Suppressor macrophage (primary cell): ENCODE measurements around the gene REPS2.
"Not testable (repeated sequence)": the region's sequence is repeated elsewhere in the genome, so short reads cannot be mapped to it uniquely, and the experiment has no call there.

Source experiments
- DNase-seq, 4 experiments: peaks; one replicate each; pipeline ENCODE4 v3.0.0-alpha.2; 2020 to 2022
- total RNA-seq, 17 experiments: gene quantifications; one replicate each; lab custom pipeline; 2026; ENCODE audit warnings: mixed read lengths in 6 of 17, inconsistent platforms in 3 of 17; lab: John Stamatoyannopoulos, UW

The REPS2 gene
- 3.1 to 22.8 (median 15.5) reads per million in 17 experiments for total RNA-seq

DNA sequence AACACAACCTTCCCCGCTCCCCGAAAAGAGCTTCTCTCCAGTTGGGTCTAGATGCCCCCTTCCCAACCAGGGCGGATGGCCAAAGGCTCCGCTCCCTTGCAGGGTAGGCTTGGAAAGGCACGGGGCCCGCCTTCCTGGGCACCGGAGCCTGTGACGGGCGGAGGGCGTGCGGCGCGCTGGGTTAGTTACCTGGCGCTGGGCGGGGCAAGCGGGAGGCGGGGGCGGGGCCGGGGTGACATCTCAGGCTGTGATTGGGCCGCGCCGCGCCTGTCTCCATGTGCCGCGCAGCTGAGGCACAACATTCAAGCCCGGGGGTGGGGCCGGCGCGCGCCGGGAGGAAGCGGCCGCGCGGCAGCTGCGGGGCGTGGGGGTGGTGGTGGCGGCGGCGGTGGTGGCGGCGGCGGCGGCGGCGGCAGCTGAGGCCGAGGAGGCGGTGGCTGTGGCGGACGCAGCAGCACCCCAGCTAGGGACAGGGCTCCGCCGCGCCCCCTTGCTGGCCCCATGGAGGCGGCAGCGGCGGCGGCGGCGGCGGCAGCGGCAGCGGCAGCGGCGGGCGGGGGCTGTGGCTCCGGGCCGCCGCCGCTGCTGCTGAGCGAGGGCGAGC, at the start of gene REPS2:
Gene REPS2, plus strand, starts transcription at position 298 of the 604 bp plus-strand sequence. Its CDS starts 204 bp downstream, at position 502.
- peak; percentile 76 to 90 (median 82) for DNase-seq

DNA sequence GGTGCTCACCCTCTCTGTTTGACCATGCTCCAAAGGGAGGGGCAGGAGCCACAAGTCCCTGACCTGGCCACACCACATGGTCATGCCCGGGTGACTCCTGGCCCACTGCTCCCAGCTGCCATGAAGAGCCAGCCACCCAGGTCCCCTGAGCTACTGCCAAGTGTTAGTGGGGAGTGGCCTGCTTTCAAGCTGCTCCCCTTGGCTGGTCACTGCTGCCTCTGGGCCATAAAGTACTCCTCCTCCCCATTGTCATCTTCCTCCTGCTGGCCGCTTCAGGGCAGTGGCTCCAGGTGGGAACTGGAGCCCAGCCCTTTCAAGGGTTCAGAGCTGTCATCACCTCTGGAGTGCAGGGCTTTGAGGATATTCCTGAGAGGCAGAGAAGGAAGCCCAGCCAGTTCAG, 49.0 kb upstream of the REPS2 start:
- no peak for DNase-seq

DNA sequence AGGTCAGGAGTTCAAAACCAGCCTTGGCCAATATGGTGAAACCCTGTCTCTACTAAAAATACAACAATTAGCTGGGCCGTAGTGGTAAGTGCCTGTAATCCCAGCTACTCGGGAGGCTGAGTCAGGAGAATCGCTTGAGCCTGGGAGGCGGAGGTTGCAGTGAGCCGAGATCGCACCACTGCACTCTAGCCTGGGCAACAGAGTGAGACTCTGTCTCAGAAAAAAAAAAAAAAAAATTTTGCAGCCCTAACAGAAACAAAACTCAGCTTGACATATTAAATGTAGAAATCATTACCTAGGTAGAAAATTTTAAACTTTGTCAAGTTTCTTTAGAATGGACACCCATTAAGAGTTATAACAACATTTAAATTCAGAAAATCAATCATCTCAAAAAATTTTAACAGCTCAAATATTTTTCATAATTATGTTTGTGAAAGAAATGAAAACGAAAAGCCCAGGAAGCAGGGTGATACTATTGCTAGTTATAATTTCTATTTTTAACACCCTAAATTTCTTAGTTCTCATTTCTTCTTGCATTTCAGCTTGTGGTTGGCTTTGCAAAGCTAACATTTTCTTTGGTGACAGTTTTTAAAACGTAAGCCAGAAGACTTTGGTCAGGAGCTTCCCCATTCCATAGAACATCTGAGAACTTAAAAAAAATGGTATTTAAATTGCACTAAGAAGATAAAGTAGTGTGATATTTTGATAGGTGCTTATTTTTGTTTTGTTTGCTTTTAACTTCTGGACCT, 43.0 kb upstream of the REPS2 start:
- peak; percentile 30 to 75 (median 54) for DNase-seq

DNA sequence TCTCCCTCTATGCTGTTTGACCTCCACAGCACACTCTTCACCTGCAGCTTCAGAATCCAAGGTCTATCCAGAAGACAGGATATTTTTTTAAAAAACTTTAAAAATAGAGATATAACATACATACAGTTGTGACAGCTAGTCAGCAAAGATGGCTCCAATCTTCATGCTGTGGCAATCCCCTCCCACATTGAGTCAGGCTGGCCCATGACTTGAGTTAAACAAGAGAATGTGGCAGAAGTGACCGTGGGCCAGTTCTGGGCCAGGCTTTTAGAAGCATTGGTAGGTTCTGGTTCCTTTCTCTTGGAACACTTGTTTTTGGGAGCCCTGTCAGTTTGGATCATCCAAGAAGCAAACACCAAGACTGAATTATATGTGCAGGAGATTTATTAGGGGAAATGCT, 36.1 kb upstream of the REPS2 start:
- peak; percentile 33 to 65 (median 52) for DNase-seq

DNA sequence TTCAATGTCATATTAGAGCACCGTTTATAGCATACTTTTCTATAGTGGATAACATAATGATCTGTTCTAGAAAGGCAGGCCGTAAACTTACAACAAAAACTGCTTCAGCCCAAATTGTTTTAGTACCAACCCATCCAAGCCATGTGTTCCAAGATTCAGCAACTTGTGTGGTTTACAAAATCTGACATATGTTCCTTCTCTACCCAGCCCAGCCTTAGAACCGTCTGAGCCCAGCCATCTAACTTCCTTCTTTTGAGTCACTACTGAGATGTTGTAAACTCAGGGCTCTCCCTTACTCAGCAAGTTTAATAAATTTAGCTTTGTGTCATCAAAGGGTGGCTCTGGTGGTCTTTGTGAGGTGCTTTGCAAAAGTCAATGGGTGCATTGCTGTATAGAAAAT, 32.4 kb upstream of the REPS2 start:
- peak; percentile 66 to 85 (median 80) for DNase-seq

DNA sequence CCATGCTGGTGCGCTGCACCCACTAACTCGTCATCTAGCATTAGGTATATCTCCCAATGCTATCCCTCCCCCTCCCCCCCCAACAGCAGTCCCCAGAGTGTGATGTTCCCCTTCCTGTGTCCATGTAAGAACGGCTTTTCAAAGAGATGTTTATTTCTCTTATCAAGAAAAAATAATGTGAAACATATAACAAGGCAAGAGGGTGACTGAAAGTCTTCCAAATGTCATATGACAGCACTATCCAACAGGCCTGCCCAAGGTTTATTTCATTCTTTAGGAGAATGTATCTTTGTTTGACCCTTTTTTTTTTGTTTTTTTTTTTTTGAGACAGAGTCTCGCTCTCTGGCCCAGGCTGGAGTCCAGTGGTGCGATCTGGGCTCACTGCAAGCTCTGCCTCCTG, 29.9 kb upstream of the REPS2 start:
- no peak for DNase-seq

DNA sequence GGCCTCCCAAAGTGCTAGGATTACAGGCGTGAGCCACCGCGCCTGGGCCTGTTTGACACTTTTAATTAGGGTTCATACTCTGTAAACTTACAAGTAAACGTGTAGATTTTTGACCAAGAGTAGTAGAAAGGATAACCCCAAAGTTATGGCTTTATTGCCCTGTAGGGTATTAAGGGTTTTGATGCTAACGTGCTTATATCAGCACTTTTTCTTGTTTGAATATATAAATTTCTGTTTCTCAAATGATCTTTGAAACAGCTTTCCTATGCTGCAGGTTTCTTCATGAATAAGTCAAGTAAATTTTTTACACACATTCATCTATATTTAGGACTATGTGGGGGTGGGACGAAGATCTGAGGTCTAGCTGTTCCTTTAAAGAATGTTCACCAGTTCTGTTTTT, 29.3 kb upstream of the REPS2 start:
- DNase-seq, result no peak

DNA sequence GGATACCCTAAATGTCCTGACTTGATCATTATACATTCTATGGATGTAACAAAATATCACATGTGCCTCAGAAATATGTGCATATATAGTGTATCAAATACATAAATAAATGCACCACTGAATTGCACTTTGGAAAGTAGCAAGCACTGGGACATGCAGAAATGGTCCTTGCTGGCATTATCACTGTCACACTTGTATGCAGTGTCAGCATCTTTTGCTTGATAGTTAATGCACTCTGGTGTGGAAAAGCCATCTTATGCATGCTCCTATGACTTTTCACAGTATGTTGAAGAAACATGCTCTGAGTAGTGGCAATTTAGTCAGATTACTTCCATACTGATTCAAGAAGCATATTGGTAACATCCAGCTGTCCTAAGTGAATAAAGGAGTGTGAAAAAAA, 27.5 kb upstream of the REPS2 start:
- no peak for DNase-seq

DNA sequence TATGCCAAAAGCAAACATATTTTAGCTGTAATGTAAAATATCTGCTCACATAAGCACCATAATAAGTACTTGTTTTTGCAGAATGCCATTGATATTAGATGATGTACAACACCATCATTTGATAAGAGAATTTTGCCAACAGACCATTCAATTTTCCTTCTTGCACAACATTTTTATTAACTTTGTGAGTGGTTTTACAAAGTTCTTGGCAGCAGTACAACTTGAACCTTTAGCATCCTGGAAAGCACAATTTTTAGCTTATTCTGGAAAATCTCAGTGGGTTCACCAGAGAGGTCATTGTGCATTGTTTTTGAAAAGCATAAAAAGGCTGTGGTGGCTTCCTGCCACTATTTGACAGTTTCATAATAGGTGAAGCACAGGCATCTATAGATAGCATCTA, 26.4 kb upstream of the REPS2 start:
- no peak for DNase-seq

DNA sequence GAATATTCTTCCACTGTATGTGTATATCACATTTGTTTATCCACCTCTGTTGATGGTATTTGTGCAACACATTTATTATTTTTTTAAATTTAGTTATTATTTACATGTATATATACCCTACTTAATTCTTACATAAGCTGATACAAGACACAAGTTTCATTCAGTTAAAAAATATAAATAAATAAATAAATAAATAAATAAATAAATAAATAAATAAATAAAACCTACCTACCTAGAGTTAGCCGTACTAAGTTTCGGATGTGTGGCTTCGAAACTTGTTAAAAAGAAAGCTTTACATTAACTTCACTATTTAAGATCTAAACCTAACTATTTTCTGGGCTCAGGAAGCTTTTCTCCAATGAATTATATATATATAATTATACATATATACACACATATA, 23.3 kb upstream of the REPS2 start:
- DNase-seq, result no peak

DNA sequence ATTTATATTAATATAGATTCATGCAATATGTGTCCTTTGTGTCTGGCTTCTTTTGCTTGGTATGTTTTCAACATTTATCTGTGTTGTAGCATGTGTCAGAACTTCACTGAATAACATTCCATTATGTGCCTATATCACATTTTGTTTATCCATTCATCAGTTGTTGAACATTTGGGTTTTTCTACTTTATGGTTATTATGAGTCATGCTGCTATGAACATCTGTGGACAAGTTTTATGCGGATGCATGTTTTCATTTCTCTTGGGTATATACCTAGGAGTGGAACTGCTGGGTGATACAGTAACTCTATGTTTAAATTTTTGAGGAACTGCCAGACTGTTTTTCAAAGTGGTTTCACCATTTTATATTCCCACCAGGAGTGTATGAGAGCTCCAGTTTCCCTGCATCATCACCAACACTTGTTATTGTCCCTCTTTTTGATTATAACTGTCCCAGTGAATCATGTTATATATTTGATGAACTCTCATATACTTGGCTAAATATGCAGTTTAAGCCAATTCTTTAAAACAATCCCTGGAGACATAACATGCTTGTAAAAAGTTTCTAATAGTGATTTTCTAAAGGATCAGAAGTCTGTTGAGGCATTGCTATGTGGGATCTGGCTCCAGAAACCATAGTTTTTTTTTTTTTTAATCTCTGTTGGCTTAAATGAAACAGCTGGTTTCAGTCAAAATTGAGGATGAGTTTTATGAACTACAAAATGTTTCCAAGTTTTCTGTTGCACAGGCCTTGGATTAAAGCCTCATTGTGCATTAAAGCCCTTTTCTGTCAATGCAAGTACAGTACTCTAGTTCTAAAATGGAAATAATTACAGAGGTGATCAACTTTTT, 21.6 kb upstream of the REPS2 start:
- no peak for DNase-seq

DNA sequence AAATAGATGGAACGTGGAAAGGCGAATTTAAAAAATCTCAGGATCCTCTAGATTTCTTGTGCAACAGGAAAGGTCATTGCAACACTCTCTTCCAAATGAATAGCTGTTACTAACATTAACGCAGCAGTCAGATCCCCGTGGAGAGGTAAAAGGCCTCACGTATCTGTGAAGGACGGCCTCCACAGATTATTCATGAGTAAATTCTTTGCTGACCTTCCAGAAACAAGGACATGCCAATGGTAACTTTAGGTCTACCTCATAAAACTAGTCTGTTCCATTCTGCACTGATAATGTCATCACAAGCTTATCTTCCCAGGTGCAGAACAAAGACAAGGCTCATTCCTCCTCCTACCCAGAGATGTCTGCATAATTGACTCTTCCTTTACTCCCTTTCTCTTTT, 16.1 kb upstream of the REPS2 start:
- peak in 1 of 4 experiments; percentile 28 for DNase-seq

DNA sequence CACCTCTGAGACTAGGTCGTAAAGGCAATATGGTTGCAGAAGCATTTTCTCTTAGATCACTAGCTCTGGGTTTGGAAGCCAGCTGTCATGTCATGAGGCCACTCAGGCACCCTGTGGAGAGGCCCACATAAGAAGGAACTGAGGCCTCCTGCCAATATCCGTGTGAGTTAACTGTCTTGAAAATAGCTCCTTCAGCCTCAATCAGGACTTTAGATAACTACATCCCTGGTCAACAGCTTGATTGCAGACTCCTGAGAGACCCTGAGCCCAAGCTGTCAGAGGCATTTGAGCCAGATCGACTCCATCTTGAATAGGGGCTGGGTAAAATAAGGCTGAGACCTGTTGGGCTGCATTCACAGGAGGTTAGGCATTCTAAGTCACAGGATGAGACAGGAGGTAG, 15.1 kb upstream of the REPS2 start:
- DNase-seq, result peak; percentile 16 to 40 (median 32)

DNA sequence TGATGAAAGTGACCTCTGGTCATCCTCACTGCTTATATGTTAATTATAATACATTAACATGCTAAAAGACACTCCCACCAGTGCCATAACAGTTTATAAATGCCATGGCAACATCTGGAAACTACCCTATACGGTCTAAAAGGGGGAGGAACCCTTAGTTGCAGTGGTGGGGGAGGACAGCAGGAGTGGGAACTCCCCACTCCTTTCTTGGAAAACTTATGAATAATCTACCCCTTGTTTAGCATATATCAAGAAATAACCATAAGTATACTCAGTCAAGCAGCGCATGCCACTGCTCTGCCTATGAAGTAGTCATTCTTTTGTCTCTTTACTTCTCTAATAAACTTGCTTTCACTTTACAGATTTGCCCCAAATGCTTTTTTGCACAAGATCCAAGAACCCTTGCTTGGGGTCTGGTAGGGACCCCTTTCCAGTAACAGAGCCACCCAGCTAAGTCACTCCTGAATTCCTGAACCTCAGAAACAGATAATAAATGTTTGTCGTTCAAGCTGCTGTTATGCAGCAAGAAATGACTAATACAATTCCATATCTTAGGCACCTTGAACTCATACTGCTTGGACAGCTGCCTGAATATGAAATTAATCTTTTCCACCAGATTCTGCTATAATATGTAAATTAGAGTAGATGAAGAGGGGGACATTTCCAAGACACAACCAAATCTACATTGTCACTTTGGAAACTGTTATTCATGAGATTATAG, 14.4 kb upstream of the REPS2 start:
- DNase-seq, result no peak

DNA sequence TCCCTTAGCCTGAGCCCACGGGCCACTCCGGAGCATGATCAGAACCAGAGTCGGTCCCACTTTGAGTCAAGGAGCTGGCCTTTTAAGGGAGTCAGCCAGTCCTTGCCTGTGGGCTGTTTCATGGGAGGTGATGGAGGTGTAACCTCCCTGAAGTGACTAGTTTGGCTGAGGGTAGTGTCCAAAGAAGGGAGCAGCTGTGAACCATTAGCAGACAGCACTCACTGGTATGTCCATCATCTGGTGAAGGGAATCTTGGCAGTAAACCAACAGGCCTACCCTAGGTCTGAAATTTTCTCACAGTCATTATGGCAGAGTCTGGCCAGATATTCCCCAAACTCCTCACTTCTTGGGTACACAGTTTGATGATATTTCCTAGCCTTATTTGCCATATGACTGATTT, 12.3 kb upstream of the REPS2 start:
- no peak for DNase-seq

DNA sequence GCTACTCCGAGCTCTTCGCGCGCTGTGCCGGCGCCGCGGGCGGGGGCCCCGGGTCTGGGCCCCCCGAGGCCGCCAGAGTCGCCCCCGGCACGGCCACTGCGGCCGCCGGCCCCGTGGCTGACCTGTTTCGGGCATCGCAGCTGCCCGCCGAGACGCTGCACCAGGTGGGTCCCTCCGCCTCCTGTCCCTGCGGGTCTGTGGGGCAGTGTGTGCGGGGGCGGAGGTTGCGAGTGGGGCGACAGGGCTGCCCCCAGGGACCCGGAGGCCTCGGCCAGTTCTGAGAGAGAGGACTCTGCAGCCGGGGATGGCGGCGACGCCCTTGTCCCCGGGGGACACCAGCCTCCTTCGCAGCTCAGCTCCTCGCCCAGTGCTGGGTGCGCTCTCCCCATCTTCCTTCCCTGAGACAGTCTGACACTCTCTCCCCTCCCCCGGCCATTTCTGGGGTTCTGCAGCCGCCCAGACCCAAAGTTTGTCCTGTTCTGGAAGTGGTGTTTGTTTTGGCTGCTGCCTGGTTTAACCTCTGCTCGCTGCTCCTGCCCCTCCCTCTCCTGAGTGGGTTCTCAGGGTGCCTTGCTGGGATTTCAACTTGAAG, 609 bp downstream of the REPS2 start:
- peak in 3 of 4 experiments; percentile 10 to 34 (median 23) for DNase-seq

DNA sequence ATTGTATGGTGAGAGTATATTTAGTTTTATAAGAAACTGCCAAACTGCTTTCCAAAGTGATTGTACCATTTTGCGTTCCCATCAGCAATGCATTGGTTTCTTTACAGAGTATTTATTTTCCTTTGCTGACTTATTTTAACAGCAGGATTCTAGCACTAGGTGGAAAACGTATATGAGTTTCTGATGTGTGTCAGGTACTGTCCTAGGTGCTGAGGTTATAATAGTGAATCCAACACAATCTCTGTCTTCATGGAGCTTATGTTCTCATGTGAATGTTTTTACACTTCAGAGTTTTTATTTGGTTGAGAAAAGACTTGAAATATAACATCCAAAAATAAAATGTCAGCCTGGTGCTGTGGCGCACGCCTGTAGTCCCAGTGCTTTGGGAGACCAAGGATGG, 4.0 kb downstream of the REPS2 start:
- no peak for DNase-seq

DNA sequence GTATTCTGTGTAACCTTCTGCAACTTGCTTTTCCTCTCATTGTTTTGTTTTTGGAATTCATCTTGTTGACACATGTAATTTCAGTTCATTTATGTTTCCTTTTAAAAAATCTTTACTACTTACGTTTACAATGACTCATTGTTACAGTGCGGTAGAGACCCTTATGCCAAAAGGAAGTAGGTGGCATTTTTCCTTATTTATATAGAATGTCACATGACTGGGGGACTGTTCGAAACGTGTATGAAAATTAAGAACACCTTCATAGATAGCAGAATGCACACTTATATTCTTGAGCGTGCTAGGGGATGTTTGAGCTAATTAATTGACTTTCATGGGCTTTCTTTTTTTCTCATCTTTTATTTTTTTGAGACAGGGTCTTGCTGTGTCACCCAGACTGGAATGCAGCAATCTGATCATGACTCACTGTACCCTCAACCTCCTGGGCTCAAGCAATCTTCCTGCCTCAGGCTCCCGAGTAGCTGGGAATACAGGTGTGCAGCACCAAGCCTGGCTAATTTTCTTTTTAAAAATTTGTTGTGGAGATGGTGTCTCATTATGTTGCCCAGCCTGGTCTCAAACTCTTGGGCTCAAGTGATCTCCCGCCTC, 7.3 kb downstream of the REPS2 start:
- peak in 2 of 4 experiments; percentile 5 to 7 for DNase-seq

DNA sequence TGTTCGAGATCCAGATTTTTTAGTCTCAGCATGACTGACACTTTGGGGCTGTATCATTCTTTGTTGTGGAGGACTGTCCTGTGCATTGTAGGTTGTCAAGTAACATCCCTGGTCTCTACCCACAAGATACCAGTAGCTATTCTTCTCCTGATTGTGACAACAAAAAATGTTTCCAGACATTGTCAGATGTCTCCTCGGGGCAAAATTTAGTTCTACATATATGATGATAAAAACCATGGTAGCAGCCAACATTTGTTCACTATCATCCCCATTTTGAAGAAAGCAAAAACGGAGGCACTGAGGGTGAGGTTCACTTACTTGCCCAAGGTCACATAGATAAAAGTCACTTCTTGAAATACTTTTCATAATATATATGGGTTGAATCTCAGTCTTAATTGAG, 11.3 kb downstream of the REPS2 start:
- no peak for DNase-seq

DNA sequence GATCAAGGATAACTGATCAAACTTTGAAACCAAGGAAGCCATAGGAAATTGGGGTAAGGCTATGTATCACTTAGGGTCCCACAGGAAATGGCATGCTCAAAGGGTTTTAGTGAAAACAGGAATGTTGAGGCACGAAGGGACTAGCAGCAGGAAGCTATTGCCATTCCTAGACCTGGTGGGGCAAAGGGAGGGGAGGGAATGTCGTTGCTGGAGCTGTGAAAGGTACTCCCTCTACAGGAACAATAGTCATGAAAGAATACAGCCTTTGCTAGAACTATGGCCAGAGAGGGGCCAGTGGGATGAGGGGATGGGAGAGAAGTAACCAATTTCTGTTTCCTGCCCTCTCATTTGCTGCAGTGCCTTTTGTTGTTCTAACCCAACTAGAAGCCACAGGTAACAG, 11.9 kb downstream of the REPS2 start:
- no peak for DNase-seq

DNA sequence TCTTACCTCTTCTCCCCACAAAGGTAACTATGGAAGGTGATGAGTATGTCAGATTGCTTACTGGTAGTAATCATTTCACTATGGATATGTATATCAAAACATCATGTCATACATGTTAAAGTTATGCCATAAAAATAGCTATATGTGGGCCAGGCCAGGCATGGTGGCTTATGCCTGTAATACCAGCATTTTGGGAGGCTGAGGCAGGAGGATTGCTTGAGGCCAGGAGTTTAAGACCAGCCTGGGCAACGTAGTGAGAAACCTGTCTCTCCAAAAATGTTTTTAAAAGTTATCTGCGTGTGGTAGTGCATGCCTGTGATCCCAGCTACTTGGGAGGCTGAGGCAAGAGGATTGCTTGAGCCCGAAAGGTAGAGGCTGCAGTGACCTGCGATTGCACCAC, 16.2 kb downstream of the REPS2 start:
- DNase-seq, result not testable (repeated sequence)

DNA sequence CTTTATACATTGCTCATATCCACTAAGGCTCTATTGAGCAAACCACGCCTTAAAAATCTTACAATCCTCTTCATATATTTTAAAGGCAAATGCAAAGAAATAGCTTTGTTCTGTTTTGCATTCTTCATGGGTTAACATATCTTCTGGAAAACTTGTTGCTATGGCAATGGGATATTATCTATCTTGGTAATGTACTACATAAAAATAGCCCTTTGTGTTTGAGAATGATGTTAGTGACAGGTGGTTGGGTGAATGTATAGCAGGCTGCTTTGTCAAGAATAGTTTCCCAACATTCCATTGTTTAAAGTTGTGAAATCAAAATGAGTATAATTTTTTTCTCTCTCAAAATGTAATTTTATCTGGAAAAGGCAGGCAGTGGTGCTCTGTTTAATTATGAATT, 16.8 kb downstream of the REPS2 start:
- DNase-seq, result no peak
